GM23338 (cell line): ENCODE measurements around the gene GHDC. TPM values are rescaled to one million over a fixed set of nuclear protein-coding genes. Genes with fewer than 3 reads are reported as not detected.

Source experiments
- ATAC-seq: fragments of 200-7000 bp; cut with Tn5 transposase; 3 replicates; pipeline ENCODE4 v1.9.1; 2020
- DNase-seq: peaks from one replicate; pipeline ENCODE4 v3.0.0-alpha.2; 2015; ENCODE audit warnings: low spot score
- H2AFZ ChIP-seq: fragments of 200-600 bp; sonication (generic); 2 replicates; pipeline ENCODE4 v1.8.0; 2016; ENCODE audit warnings: antibody characterized with exemption, mild to moderate bottlenecking, moderate library complexity
- H3F3A ChIP-seq: fragments of 200-600 bp; sonication (generic); replicated peaks from 2 replicates; pipeline ENCODE4 v1.8.0; 2017; ENCODE audit warnings: antibody characterized with exemption, mixed run types, low read depth
- H3K27ac ChIP-seq: fragments of 200-600 bp; sonication (generic); 2 replicates; pipeline ENCODE4 v1.6.1; 2016; ENCODE audit warnings: low read depth
- H3K27me3 ChIP-seq: fragments of 200-600 bp; sonication (generic); 2 replicates; pipeline ENCODE4 v1.8.0; 2016; ENCODE audit warnings: mild to moderate bottlenecking, mixed run types, moderate library complexity; ENCODE audit not compliant: insufficient read depth
- H3K36me3 ChIP-seq: fragments of 200-600 bp; sonication (generic); 2 replicates; pipeline ENCODE4 v1.8.0; 2016; ENCODE audit warnings: mild to moderate bottlenecking; ENCODE audit not compliant: insufficient read depth
- H3K4me1 ChIP-seq: fragments of 200-600 bp; sonication (generic); 2 replicates; pipeline ENCODE4 v1.8.0; 2016; ENCODE audit warnings: mild to moderate bottlenecking, moderate library complexity; ENCODE audit not compliant: insufficient read depth
- H3K4me2 ChIP-seq: fragments of 200-600 bp; sonication (generic); 2 replicates; pipeline ENCODE4 v1.7.1; 2017; ENCODE audit warnings: mixed run types
- H3K4me3 ChIP-seq: fragments of 200-600 bp; sonication (generic); 2 replicates; pipeline ENCODE4 v1.6.1; 2016; ENCODE audit warnings: mixed run types
- H3K79me2 ChIP-seq: fragments of 200-600 bp; sonication (generic); replicated peaks from 2 replicates; pipeline ENCODE4 v1.8.0; 2017; ENCODE audit warnings: mild to moderate bottlenecking; ENCODE audit not compliant: insufficient read depth
- H3K9me2 ChIP-seq: fragments of 200-600 bp; sonication (generic); 2 replicates; pipeline ENCODE4 v1.8.0; 2017; ENCODE audit not compliant: insufficient read depth
- H4K20me1 ChIP-seq: fragments of 200-600 bp; sonication (generic); replicated peaks from 2 replicates; pipeline ENCODE4 v1.8.0; 2017; ENCODE audit warnings: mild to moderate bottlenecking; ENCODE audit not compliant: insufficient read depth
- H3K27ac Mint-ChIP-seq: 2 replicates; pipeline ENCODE4 v1.8.0; 2020; ENCODE audit warnings: inconsistent platforms, mild to moderate bottlenecking, moderate library complexity, mixed read lengths
- H3K27me3 Mint-ChIP-seq: 3 replicates; pipeline ENCODE4 v1.8.0; 2022; ENCODE audit warnings: low read depth, mild to moderate bottlenecking, moderate library complexity, mixed read lengths, inconsistent platforms; ENCODE audit not compliant: insufficient read depth, poor library complexity
- H3K36me3 Mint-ChIP-seq: 3 replicates; pipeline ENCODE4 v1.8.0; 2021; ENCODE audit warnings: low read depth, mild to moderate bottlenecking, inconsistent platforms, moderate library complexity, mixed read lengths
- H3K4me1 Mint-ChIP-seq: 3 replicates; pipeline ENCODE4 v1.8.0; 2020; ENCODE audit warnings: mild to moderate bottlenecking, inconsistent platforms, mixed read lengths
- H3K4me3 Mint-ChIP-seq: 3 replicates; pipeline ENCODE4 v1.8.0; 2021; ENCODE audit warnings: moderate library complexity, mild to moderate bottlenecking, inconsistent platforms, mixed read lengths
- H3K9me3 Mint-ChIP-seq: 3 replicates; pipeline ENCODE4 v1.8.0; 2020; ENCODE audit warnings: moderate library complexity, mild to moderate bottlenecking, inconsistent platforms, mixed read lengths
- CREB1 ChIP-seq: fragments of 250-450 bp; sonication (Bioruptor Pico); IDR thresholded peaks from 2 replicates; pipeline ENCODE4 v1.5.0; 2020; ENCODE audit warnings: low read depth, mild to moderate bottlenecking, moderate library complexity
- CTCF ChIP-seq, 2 experiments: fragments of 200-600 bp in 1 of 2; sonication (generic) in 1 of 2; conservative IDR thresholded peaks; 2 replicates each; pipeline versions ENCODE4 v1.5.1 to v1.6.1; 2016 to 2017; ENCODE audit warnings: antibody characterized with exemption in 2 of 2, low read depth in 2 of 2, mild to moderate bottlenecking in 2 of 2, moderate library complexity in 1 of 2
- ETS1 ChIP-seq: IDR thresholded peaks from 2 replicates; pipeline ENCODE4 v1.6.1; 2016; ENCODE audit warnings: antibody characterized with exemption
- EZH2 ChIP-seq: fragments of 200-600 bp; sonication (generic); IDR thresholded peaks from one replicate; pipeline ENCODE4 v1.8.0; 2017; ENCODE audit warnings: antibody characterized with exemption, mild to moderate bottlenecking, low read depth; ENCODE audit not compliant: unreplicated experiment
- EZH2phosphoT487 ChIP-seq: fragments of 200-600 bp; sonication (generic); IDR thresholded peaks from one replicate; pipeline ENCODE4 v1.8.1; 2018; ENCODE audit warnings: antibody characterized with exemption; ENCODE audit not compliant: unreplicated experiment
- JUNB ChIP-seq: IDR thresholded peaks from one replicate; pipeline ENCODE4 v1.6.1; 2016; ENCODE audit warnings: antibody characterized with exemption; ENCODE audit not compliant: unreplicated experiment
- NANOG ChIP-seq: IDR thresholded peaks from 2 replicates; pipeline ENCODE4 v1.6.1; 2016; ENCODE audit warnings: antibody characterized with exemption, borderline replicate concordance
- POLR2AphosphoS5 ChIP-seq: IDR thresholded peaks from 2 replicates; pipeline ENCODE4 v1.6.1; 2016; ENCODE audit warnings: antibody characterized with exemption, low read depth
- REST ChIP-seq: IDR thresholded peaks from one replicate; pipeline ENCODE4 v1.6.1; 2018; ENCODE audit warnings: antibody characterized with exemption; ENCODE audit not compliant: unreplicated experiment
- STAT1 ChIP-seq: IDR thresholded peaks from one replicate; pipeline ENCODE4 v1.6.1; 2016; ENCODE audit warnings: antibody characterized with exemption; ENCODE audit not compliant: unreplicated experiment
- ZNF114 ChIP-seq: fragments of 250-450 bp; sonication (Bioruptor Pico); IDR thresholded peaks from 2 replicates; pipeline ENCODE4 v1.5.0; 2020; ENCODE audit warnings: mild to moderate bottlenecking, moderate library complexity
- ZNF331 ChIP-seq: fragments of 250-450 bp; sonication (Bioruptor Pico); IDR thresholded peaks from 2 replicates; pipeline ENCODE4 v1.5.0; 2020; ENCODE audit warnings: low read depth, mild to moderate bottlenecking, moderate library complexity
- ZNF462 ChIP-seq: fragments of 250-450 bp; sonication (Bioruptor Pico); IDR thresholded peaks from 2 replicates; pipeline ENCODE4 v1.5.0; 2020; ENCODE audit warnings: mild to moderate bottlenecking, moderate library complexity
- polyA plus RNA-seq: library from polyadenylated mRNA; unstranded; fragments of >200 nt; fragmentation: Nextera tagmentation; extraction: Ambion mirVana; gene quantifications from 2 replicates; pipeline ENCODE4 v1.2.1, GENCODE V29; 2016
- total RNA-seq: library from RNA; depleted of rRNA; stranded (reverse); fragments of >200 nt; shearing (Covaris generic); gene quantifications from 2 replicates; pipeline ENCODE4 v1.2.3, GENCODE V29; 2014

GHDC gene
- total and polyA plus RNA-seq, 2 experiments from 2014 or later: 4.0 to 13.8 TPM

- peaks cover 8% of the 10 kb centered on the region for H3K27me3 Mint-ChIP-seq
- Histone ChIP-seq H3K27me3 (no peaks in the 10 kb centered on the region), H3K79me2 (no peaks in the 10 kb centered on the region)
Measured at GRCh38 chr17:42174126-42174783, 20.0 kb downstream of the GHDC start.

More at GRCh38 chr17:42174126-42174783, 20.0 kb downstream of the GHDC start:
- H3K36me3 ChIP-seq: no peaks in the 10 kb centered on the region
- H3K4me2 ChIP-seq: no peak overlapping the region
- H3K4me3 ChIP-seq: no peak overlapping the region
- H2AFZ ChIP-seq: no peak overlapping the region
- H3K4me1 Mint-ChIP-seq: peaks cover 5% of the 10 kb centered on the region; the same call in 2 of the 3 replicates
- no peak overlapping the region for H3K27ac Mint-ChIP-seq
- H3K4me1 ChIP-seq: no peaks in the 10 kb centered on the region
- H4K20me1 ChIP-seq: peaks cover 2% of the 10 kb centered on the region; the same call in 1 of the 2 replicates
- ATAC-seq: no peak
- no peaks in the 10 kb centered on the region for H3F3A ChIP-seq
- no peak overlapping the region for H3K27ac ChIP-seq
- no peaks in the 10 kb centered on the region; the same call in 2 of the 3 replicates for H3K9me3 Mint-ChIP-seq
- no peaks in the 10 kb centered on the region for H3K36me3 Mint-ChIP-seq
- DNase-seq: no peak
- TF ChIP-seq ETS1 (no peak), EZH2 (no peak), ZNF331 (CRISPR knock-in tag) (no peak), ZNF462 (CRISPR knock-in tag) (no peak), POLR2AphosphoS5 (no peak), JUNB (no peak), NANOG (no peak), ZNF114 (CRISPR knock-in tag) (no peak), EZH2phosphoT487 (no peak), CTCF (conservative IDR thresholded peaks at IDR 0.05; ENCODE audit: low read depth in 2 of 2) (no peak), STAT1 (no peak), REST (no peak), CREB1 (no peak)
- no peak overlapping the region for H3K4me3 Mint-ChIP-seq
- no peaks in the 10 kb centered on the region for H3K9me2 ChIP-seq
